Effector CD8-positive, alpha-beta T cell (primary cell): ENCODE measurements around the gene TFEB.
A peak's percentile ranks its signal among the peaks of the same experiment; 100 is the strongest.

Experiments used
- DNase-seq: peaks from one replicate; lab custom pipeline; 2025; lab: John Stamatoyannopoulos, UW
- total RNA-seq, 4 experiments: gene quantifications; one replicate each; lab custom pipeline; 2026; lab: John Stamatoyannopoulos, UW

The TFEB gene
- 18.9 to 66.1 (median 36.1) reads per million in 4 experiments for total RNA-seq

- DNase-seq, result peak; percentile 88
These were observed at the start of gene TFEB for GRCh38 chr6:41735427-41736185. Gene TFEB, minus strand, starts transcription at chr6:41735608. Its CDS starts 44,395 bp downstream, at chr6:41691213.

- no peak for DNase-seq
These were observed 49.3 kb upstream of the TFEB start for GRCh38 chr6:41784581-41785171.

GRCh38 chr6:41783106-41783780 is 47.8 kb upstream of the TFEB start:
- no peak for DNase-seq

- no peak for DNase-seq
These were observed 45.9 kb upstream of the TFEB start for GRCh38 chr6:41781366-41781730.

GRCh38 chr6:41780551-41781365 is 45.4 kb upstream of the TFEB start, which contains the start of gene PRICKLE4:
Gene PRICKLE4, plus strand, starts transcription at chr6:41780782. Its CDS starts 2,692 bp downstream, at chr6:41783474.
- no peak for DNase-seq

GRCh38 chr6:41779788-41780550 is 44.6 kb upstream of the TFEB start, which contains the start of gene FRS3:
Gene FRS3, minus strand, starts transcription at chr6:41779900. Its CDS starts 2,913 bp downstream, at chr6:41776987.
- peak; percentile 99 for DNase-seq

- DNase-seq, result no peak
These were observed 43.9 kb upstream of the TFEB start for GRCh38 chr6:41779336-41779735.

- DNase-seq, result no peak
These were observed 43.5 kb upstream of the TFEB start for GRCh38 chr6:41778895-41779294.

- DNase-seq, result no peak
These were observed 42.3 kb upstream of the TFEB start for GRCh38 chr6:41777551-41778285.

GRCh38 chr6:41775293-41775882 is 40.0 kb upstream of the TFEB start:
- no peak for DNase-seq

GRCh38 chr6:41774841-41775240 is 39.4 kb upstream of the TFEB start:
- no peak for DNase-seq

- no peak for DNase-seq
These were observed 35.9 kb upstream of the TFEB start for GRCh38 chr6:41771058-41771983.

- DNase-seq, result no peak
These were observed 35.1 kb upstream of the TFEB start for GRCh38 chr6:41770381-41771057.

- no peak for DNase-seq
These were observed 34.0 kb upstream of the TFEB start for GRCh38 chr6:41769376-41769775.

- DNase-seq, result no peak
These were observed 33.3 kb upstream of the TFEB start for GRCh38 chr6:41768545-41769308.

GRCh38 chr6:41767112-41767833 is 31.9 kb upstream of the TFEB start:
- no peak for DNase-seq
